GM12878 (cell line): ENCODE measurements around the gene RRAS. TPM values are rescaled to one million over a fixed set of nuclear protein-coding genes. Genes with fewer than 3 reads are reported as not detected.

Source experiments
- ATAC-seq: fragments of 200-7000 bp; cut with Tn5 transposase; 3 replicates; pipeline ENCODE4 v1.9.1; 2020; ENCODE audit warnings: mild to moderate bottlenecking, moderate library complexity
- BruUV-seq: library from RNA; stranded (reverse); fragments of 400-500 nt; replicated peaks from 2 replicates; lab custom pipeline; 2021; lab: Mats Ljungman, UMichigan
- CTCF ChIA-PET: fragments of 300-600 bp; sonication (Branson Sonifier 250); formaldehyde crosslinking; extraction: SDS; loops from one replicate; lab custom pipeline; 2021; ENCODE audit warnings: inconsistent platforms; lab: Yijun Ruan, JAX
- POLR2A ChIA-PET: fragments of 350-600 bp; formaldehyde crosslinking; extraction: SDS; loops from one replicate; lab custom pipeline; 2021; ENCODE audit warnings: inconsistent platforms; lab: Charles Lee
- RAD21 ChIA-PET: fragments of 300-600 bp; sonication (Branson Sonifier 250); formaldehyde crosslinking; loops from one replicate; lab custom pipeline; 2023; ENCODE audit warnings: antibody characterized with exemption; ENCODE audit not compliant: unreplicated experiment; lab: Charles Lee
- SMC1A ChIA-PET: fragments of 300-600 bp; sonication (Branson Sonifier 250); formaldehyde crosslinking; loops from one replicate; lab custom pipeline; 2023; ENCODE audit not compliant: unreplicated experiment, uncharacterized antibody; lab: Charles Lee
- DNase-seq: peaks from one replicate; pipeline ENCODE4 v3.0.0-alpha.2; 2011; ENCODE audit warnings: low read depth, low spot score
- FAIRE-seq: peaks from 3 replicates; lab custom pipeline; 2011; peaks lifted over from hg19 to GRCh38; lab: Jason Lieb, UNC
- H2AFZ ChIP-seq: 2 replicates; pipeline ENCODE4 v1.6.0; 2011; ENCODE audit warnings: low read depth, low read length, control low read depth; ENCODE audit not compliant: control insufficient read depth
- H3K27ac ChIP-seq: 2 replicates; pipeline ENCODE4 v1.5.1; 2011; ENCODE audit warnings: control low read depth; ENCODE audit not compliant: control insufficient read depth, insufficient read depth
- H3K27me3 ChIP-seq, 2 experiments: replicated peaks in 1 of 2; 2 replicates each; pipeline versions ENCODE4 v1.6.0 to v1.6.1; 2011; ENCODE audit warnings: low read length in 1 of 2; ENCODE audit not compliant: control insufficient read depth in 2 of 2, insufficient read depth in 2 of 2
- H3K36me3 ChIP-seq, 2 experiments: 2 replicates each; pipeline ENCODE4 v1.5.1; 2011; ENCODE audit warnings: low read length in 1 of 2; ENCODE audit not compliant: control insufficient read depth in 2 of 2, insufficient read depth in 2 of 2
- H3K4me1 ChIP-seq: 2 replicates; pipeline ENCODE4 v1.6.1; 2011; ENCODE audit warnings: mild to moderate bottlenecking, low read length, moderate library complexity, mixed read lengths; ENCODE audit not compliant: control insufficient read depth, insufficient read depth
- H3K4me2 ChIP-seq: 2 replicates; pipeline ENCODE4 v1.6.0; 2011; ENCODE audit warnings: control low read depth; ENCODE audit not compliant: control insufficient read depth, insufficient read depth
- H3K4me3 ChIP-seq: fragments of 200-600 bp; sonication (generic); 2 replicates; pipeline ENCODE4 v1.5.1; 2016
- H3K79me2 ChIP-seq: 2 replicates; pipeline ENCODE4 v1.6.0; 2011; ENCODE audit warnings: low read length; ENCODE audit not compliant: control insufficient read depth, insufficient read depth
- H3K9ac ChIP-seq: 2 replicates; pipeline ENCODE4 v1.8.0; 2011; ENCODE audit warnings: low read length, control low read depth, mixed read lengths; ENCODE audit not compliant: control insufficient read depth, insufficient read depth
- H3K9me3 ChIP-seq: replicated peaks from 3 replicates; pipeline ENCODE4 v1.5.1; 2011; ENCODE audit warnings: mild to moderate bottlenecking, low read length; ENCODE audit not compliant: control insufficient read depth, insufficient read depth
- H4K20me1 ChIP-seq: 2 replicates; pipeline ENCODE4 v1.6.0; 2011; ENCODE audit not compliant: control insufficient read depth, insufficient read depth
- BCL11A ChIP-seq: IDR thresholded peaks from 2 replicates; pipeline ENCODE4 v1.6.1; 2011; ENCODE audit warnings: low read depth, low read length
- CEBPZ ChIP-seq: fragments of 150-350 bp; IDR thresholded peaks from 2 replicates; pipeline ENCODE4 v1.6.1; 2016; ENCODE audit warnings: low read depth, low read length
- CTCF ChIP-seq, 3 experiments: IDR thresholded peaks in 2 of 3; conservative IDR thresholded peaks in 1 of 3; 2 replicates each; pipeline ENCODE4 v1.5.1; 2011; ENCODE audit warnings: low read depth in 3 of 3, low read length in 3 of 3, mild to moderate bottlenecking in 3 of 3, control low read depth in 2 of 3, moderate library complexity in 2 of 3, inconsistent platforms in 1 of 3, mixed read lengths in 1 of 3; ENCODE audit not compliant: control insufficient read depth in 2 of 3, insufficient read depth in 1 of 3; ENCODE audit errors: extremely low read depth in 1 of 3
- EED ChIP-seq: sonication (generic); IDR thresholded peaks from 2 replicates; pipeline ENCODE4 v1.6.1; 2016; ENCODE audit warnings: antibody characterized with exemption, low read depth
- EZH2 ChIP-seq: IDR thresholded peaks from 2 replicates; pipeline ENCODE4 v1.6.1; 2012; ENCODE audit warnings: low read depth, mild to moderate bottlenecking, control low read depth, inconsistent platforms, low read length, borderline replicate concordance; ENCODE audit not compliant: control insufficient read depth
- GATAD2B ChIP-seq: fragments of 450-650 bp; conservative IDR thresholded peaks from 2 replicates; pipeline ENCODE4 v1.6.1; 2017; ENCODE audit warnings: low read depth, mild to moderate bottlenecking, moderate library complexity
- IKZF1 ChIP-seq: fragments of 450-650 bp; conservative IDR thresholded peaks from 2 replicates; pipeline ENCODE4 v1.6.1; 2017; ENCODE audit warnings: antibody characterized with exemption, mild to moderate bottlenecking
- MEF2A ChIP-seq: IDR thresholded peaks from 2 replicates; pipeline ENCODE4 v1.6.1; 2011; ENCODE audit warnings: low read depth, mild to moderate bottlenecking, low read length, moderate library complexity; ENCODE audit not compliant: insufficient read depth
- NFYA ChIP-seq: IDR thresholded peaks from 2 replicates; pipeline ENCODE4 v1.6.1; 2011; ENCODE audit warnings: low read depth, mild to moderate bottlenecking, low read length, improper control_type of control experiment, borderline replicate concordance
- NR2C2 ChIP-seq: IDR thresholded peaks from 2 replicates; pipeline ENCODE4 v1.6.1; 2011; ENCODE audit warnings: borderline replicate concordance, low read depth; ENCODE audit not compliant: control insufficient read depth, insufficient read length
- POLR2A ChIP-seq: IDR thresholded peaks from 2 replicates; pipeline ENCODE4 v1.6.1; 2011; ENCODE audit warnings: low read depth, mild to moderate bottlenecking, low read length
- RUNX3 ChIP-seq: IDR thresholded peaks from 2 replicates; pipeline ENCODE4 v1.6.1; 2012; ENCODE audit warnings: low read length, inconsistent platforms
- SIX5 ChIP-seq: IDR thresholded peaks from 2 replicates; pipeline ENCODE4 v1.6.1; 2011; ENCODE audit warnings: mild to moderate bottlenecking, low read depth, low read length, moderate library complexity; ENCODE audit not compliant: severe bottlenecking
- SMAD5 ChIP-seq: IDR thresholded peaks from 2 replicates; pipeline ENCODE4 v1.6.1; 2016; ENCODE audit warnings: antibody characterized with exemption, low read depth
- SREBF2 ChIP-seq: IDR thresholded peaks from 2 replicates; pipeline ENCODE4 v1.6.1; 2012; ENCODE audit warnings: mild to moderate bottlenecking, low read length
- STAT1 ChIP-seq: fragments of 450-650 bp; conservative IDR thresholded peaks from 2 replicates; pipeline ENCODE4 v1.6.1; 2014; ENCODE audit warnings: antibody characterized with exemption, mild to moderate bottlenecking
- YBX1 ChIP-seq: fragments of 450-650 bp; IDR thresholded peaks from 2 replicates; pipeline ENCODE4 v1.6.1; 2016; ENCODE audit warnings: antibody characterized with exemption
- ZBED1 ChIP-seq: IDR thresholded peaks from 2 replicates; pipeline ENCODE4 v1.6.1; 2016; ENCODE audit warnings: borderline replicate concordance
- WGBS: methylation state at CpG from one replicate; pipeline ENCODE4 v1.1.6; 2016; ENCODE audit warnings: low lambda C conversion rate; ENCODE audit not compliant: insufficient replicate concordance, insufficient coverage; ENCODE audit errors: missing lambda C conversion rate; 5-methylcytosine and 5-hydroxymethylcytosine counted together
- in situ Hi-C: fragments of 300-500 bp; cut with MboI; formaldehyde crosslinking; loops from 9 replicates; pipeline ENCODE4 v1.14.3; 2018; ENCODE audit warnings: mixed read lengths
- intact Hi-C: fragments of 100-400 bp; cut with micrococcal nuclease; formaldehyde crosslinking; loops from one replicate; pipeline ENCODE4 v1.14.2; 2022; ENCODE audit not compliant: unreplicated experiment
- polyA plus RNA-seq, 11 experiments: library from polyadenylated mRNA; depleted of rRNA in 4 of 11; unstranded in 6 of 11; stranded (reverse) in 5 of 11; fragments of >200 nt; fragmentation: Nextera tagmentation in 4 of 11; fragmentation: Illumina TruSeq in 1 of 11; extraction: Ambion mirVana in 4 of 11; extraction: Trizol in 1 of 11; gene quantifications; 1 replicate in 1 of 11; 2 replicates in 10 of 11; pipeline versions ENCODE4 v1.2.1 to v1.2.3, GENCODE V29; 2011 to 2016; ENCODE audit warnings: inconsistent platforms in 2 of 11, missing spikeins in 2 of 11, low read depth in 1 of 11
- total RNA-seq, 4 experiments: library from RNA; depleted of rRNA in 3 of 4; stranded (reverse); fragments of >200 nt in 3 of 4; fragmentation: Illumina TruSeq in 1 of 4; extraction: Trizol in 1 of 4; gene quantifications; 2 replicates each; pipeline versions ENCODE4 v1.2.1 to v1.2.3, GENCODE V29; 2013 to 2021

The RRAS gene
- total and polyA plus RNA-seq, 10 of the 15 experiments (the other 5 are each of a cell fraction or from before 2014, with no cell fraction given) = 0.24 to 5.8 (median 1.8) TPM

- TF ChIP-seq SIX5 = no peak
- no peak for TF ChIP-seq EED
- no peak for TF ChIP-seq STAT1
Measured at GRCh38 chr19:49626226-49626625, 13.7 kb downstream of the RRAS start (continued).

GRCh38 chr19:49624967-49625910 lies 14.7 kb downstream of the RRAS start:
- no peaks in the 10 kb centered on the region for H4K20me1 ChIP-seq
- no peaks in the 10 kb centered on the region for H3K79me2 ChIP-seq
- in situ Hi-C loops = no loop called here
- H3K27me3 ChIP-seq = no peaks in the 10 kb centered on the region
- intact Hi-C loops = no loop called here
- H3K9ac ChIP-seq = no peak overlapping the region
- no peak for ATAC-seq
- DNase-seq = no peak
- FAIRE-seq = no peak
- H2AFZ ChIP-seq = no peak overlapping the region
- H3K4me3 ChIP-seq = no peak overlapping the region
- ChIA-PET CTCF (no interaction called here), RAD21 (no interaction called here), SMC1A (no interaction called here), POLR2A (interaction anchor here (0.6 kb wide), 1 partner anchor 43 kb away, joined by 3 read pairs; no protein-coding TSS in a partner anchor)
- 95% methylated on average over 21 of the region's 27 CpGs for WGBS
- peaks cover 10% of the 10 kb centered on the region in 2 experiments; a peak in 3 of 4 replicates for H3K36me3 ChIP-seq
- H3K27ac ChIP-seq = no peak overlapping the region
- H3K4me2 ChIP-seq = no peak overlapping the region
- TF ChIP-seq IKZF1 = no peak
- TF ChIP-seq ZBED1 = no peak
- TF ChIP-seq CEBPZ = no peak
- TF ChIP-seq EZH2 = no peak
- no peak for TF ChIP-seq NFYA
- TF ChIP-seq BCL11A = no peak
- TF ChIP-seq CTCF (IDR thresholded peaks at IDR 0.05 in 2 of 3, conservative IDR thresholded peaks at IDR 0.05 in 1 of 3; ENCODE audit: control insufficient read depth in 2 of 3, extremely low read depth in 1 of 3, insufficient read depth in 1 of 3, low read depth in 3 of 3, low read length in 3 of 3) = no peak
- TF ChIP-seq SREBF2 = no peak
- no peak for TF ChIP-seq MEF2A
- no peak for TF ChIP-seq NR2C2
- no peak for TF ChIP-seq RUNX3
- no peak for TF ChIP-seq YBX1
- no peak for TF ChIP-seq POLR2A
- no peak for TF ChIP-seq GATAD2B
- no peak for TF ChIP-seq SMAD5
- TF ChIP-seq, all 136 proteins: peak for 0
- H3K4me1 ChIP-seq = no peaks in the 10 kb centered on the region
- BruUV-seq = no TSS peak
- H3K9me3 ChIP-seq = no peaks in the 10 kb centered on the region
